ENCODE data around the gene RAPGEF6. TPM values are rescaled to one million over a fixed set of nuclear protein-coding genes. Genes with fewer than 3 reads are reported as not detected.
A peak's percentile ranks its signal among the peaks of the same experiment; 100 is the strongest.

RAPGEF6 gene
- total and polyA plus RNA-seq, 2 of the 4 experiments (the other 2 are of a cell fraction) = 5.8 to 18.8 TPM

DNA sequence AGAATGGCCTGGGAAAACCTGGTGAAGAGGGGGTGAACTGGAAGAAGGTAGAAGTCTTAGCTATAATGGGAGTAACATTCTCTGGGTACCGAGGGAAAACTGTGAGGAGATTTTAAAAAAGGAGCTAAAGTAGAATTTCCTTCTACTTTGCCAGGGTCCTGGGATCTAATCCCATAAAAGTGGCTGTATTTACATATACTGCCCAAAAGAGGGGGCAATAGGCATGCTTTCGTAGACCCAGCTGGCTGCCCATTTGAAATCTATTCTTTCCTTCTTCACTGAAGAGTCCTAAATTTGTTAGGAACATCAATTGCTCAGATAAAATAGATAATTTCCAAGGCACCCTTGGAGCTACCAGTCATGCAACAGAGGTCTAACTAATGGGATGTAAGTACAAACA, 212.0 kb downstream of the RAPGEF6 start:
- Histone ChIP-seq H3K27ac (ENCODE audit: insufficient read depth, low read length) (no peak overlapping the region), H3K27me3 (ENCODE audit: control insufficient read depth, insufficient read depth, low read length) (no peaks in the 10 kb centered on the region), H4K20me1 (ENCODE audit: insufficient read depth, low read length) (no peaks in the 10 kb centered on the region), H2BK20ac (ENCODE audit: low read depth, low read length) (no peak overlapping the region), H3K14ac (replicated peaks; ENCODE audit: low read depth, low read length) (no peak overlapping the region), H3K4me2 (ENCODE audit: low read depth, low read length) (no peak overlapping the region), H3K4me3 (ENCODE audit: insufficient read depth, low read depth, low read length) (no peak overlapping the region), H3K4ac (ENCODE audit: low read depth, low read length) (no peak overlapping the region), H3K4me1 (ENCODE audit: control insufficient read depth, insufficient read depth, low read length) (no peaks in the 10 kb centered on the region), H3K79me1 (ENCODE audit: low read depth in 1 of 2, low read length in 2 of 2) (peaks cover 5 to 7% of the 10 kb centered on the region in 2 experiments; a peak in 2 of 4 replicates), H4K91ac (ENCODE audit: insufficient read depth, low read depth, low read length) (no peak overlapping the region), H2AK9ac (replicated peaks; ENCODE audit: low read depth, low read length, poor library complexity) (no peak overlapping the region), H4K5ac (ENCODE audit: low read depth, low read length) (no peak overlapping the region), H4K8ac (ENCODE audit: low read depth in 2 of 2, low read length in 2 of 2) (no peak overlapping the region), H2BK15ac (ENCODE audit: low read depth, low read length) (no peak overlapping the region), H3K18ac (ENCODE audit: low read depth, low read length) (no peak overlapping the region), H2AFZ (replicated peaks; ENCODE audit: low read length, poor library complexity) (no peak overlapping the region), H3K23ac (ENCODE audit: low read depth, low read length) (no peak overlapping the region), H2BK120ac (ENCODE audit: low read depth, low read length) (no peak overlapping the region), H3K9ac (ENCODE audit: low read depth, low read length) (no peak overlapping the region), H3K9me1 (ENCODE audit: insufficient read depth, low read length) (no peaks in the 10 kb centered on the region), H2AK5ac (ENCODE audit: low read depth, low read length) (no peak overlapping the region), H3K36me3 (ENCODE audit: control insufficient read depth, insufficient read depth, low read length) (peaks cover 6% of the 10 kb centered on the region), H2BK5ac (ENCODE audit: low read depth, low read length, poor library complexity, severe bottlenecking) (no peak overlapping the region), H3K56ac (ENCODE audit: extremely low read depth, insufficient read depth, low read length) (no peak overlapping the region), H3K9me3 (ENCODE audit: control insufficient read depth, insufficient read depth, low read length) (no peaks in the 10 kb centered on the region)
- intact Hi-C loops (cut with micrococcal nuclease) = loop anchor here (1.0 kb wide), 2 partner anchors 166 to 585 kb away; no protein-coding TSS in a partner anchor
- TF ChIP-seq CEBPB (IDR thresholded peaks at IDR 0.05; ENCODE audit: low read depth, low read length) (no peak), CTCF (conservative IDR thresholded peaks at IDR 0.05; ENCODE audit: low read depth, low read length) (peak; percentile 54), SMC3 (IDR thresholded peaks at IDR 0.05; ENCODE audit: low read depth, low read length) (peak; percentile 41; the same call in 1 of the 2 replicates), RAD21 (IDR thresholded peaks at IDR 0.05; ENCODE audit: low read length) (peak; percentile 71)
- dilution Hi-C loops (cut with HindIII; ENCODE audit: low sequenced_read_pairs, unreplicated experiment) = no loop called here
- BruUV-seq (replicated peaks) = no TSS peak
- CTCF ChIA-PET = interaction anchor here (0.6 to 1.7 kb wide), 3 partner anchors 144 to 585 kb away, joined by 3 to 5 read pairs (median 3); no protein-coding TSS in a partner anchor
- WGBS, 2 experiments (ENCODE audit: extremely low coverage in 2 of 2, insufficient read length in 1 of 2) = no CpG with 5 or more reads among the region's 2 CpGs
- POLR2A ChIA-PET (ENCODE audit: unreplicated experiment) = no interaction called here
- in situ Hi-C loops (cut with MboI; ENCODE audit: low sequenced_read_pairs) = loop anchor here (5.0 to 25.0 kb wide), 4 partner anchors 536 to 1511 kb away; partner anchors contain the start of gene CHSY3
- DNase-seq (peak; percentile 27), ATAC-seq (ENCODE audit: low read depth) (peak; percentile 79)

All from IMR-90 (cell line).